Lower leg skin (tissue), 3 donors: ENCODE data around the gene ZAR1.

ENCODE experiments used
- CTCF ChIP-seq, 3 donors: fragments of 450-650 bp; IDR thresholded peaks; one replicate each; pipeline ENCODE4 v1.5.1; 2016; ENCODE audit warnings: antibody characterized with exemption in 3 of 3, mild to moderate bottlenecking in 3 of 3, moderate library complexity in 2 of 3
- POLR2A ChIP-seq, 2 donors: fragments of 450-650 bp; IDR thresholded peaks; one replicate each; pipeline ENCODE4 v1.6.1; 2016 to 2017; ENCODE audit warnings: antibody characterized with exemption in 2 of 2, mild to moderate bottlenecking in 1 of 2, moderate library complexity in 1 of 2

GRCh38 chr4:48470570-48470969, 19.5 kb upstream of the ZAR1 start:
- TF ChIP-seq CTCF (IDR thresholded peaks at IDR 0.05) (no peak), POLR2A (IDR thresholded peaks at IDR 0.05) (no peak)
